Activated CD8-positive, alpha-beta memory T cell treated with anti-CD3 and anti-CD28 coated beads, Interleukin-2, amount 50 U/mL, for 1 hour (primary cell): ENCODE data around the gene DRICH1.
"Not testable (repeated sequence)": the region's sequence is repeated elsewhere in the genome, so short reads cannot be mapped to it uniquely, and the experiment has no call there.

Source experiments
- DNase-seq: peaks from one replicate; pipeline ENCODE4 v3.0.0-alpha.2; 2020; ENCODE audit errors: extremely low read depth

The DRICH1 gene

GRCh38 chr22:23598805-23599518, 33.2 kb downstream of the DRICH1 start:
- no peak for DNase-seq

- DNase-seq, result not testable (repeated sequence)
Observed at GRCh38 chr22:23597576-23598268, 34.4 kb downstream of the DRICH1 start.

- DNase-seq, result not testable (repeated sequence)
Observed at GRCh38 chr22:23595904-23596303, 36.2 kb downstream of the DRICH1 start.

GRCh38 chr22:23591846-23592245, 40.3 kb downstream of the DRICH1 start:
- DNase-seq, result no peak

GRCh38 chr22:23591201-23591791, 40.8 kb downstream of the DRICH1 start:
- DNase-seq, result no peak

GRCh38 chr22:23583836-23584235, 48.3 kb downstream of the DRICH1 start:
- DNase-seq, result no peak

- no peak for DNase-seq
Observed at GRCh38 chr22:23583153-23583552, 49.0 kb downstream of the DRICH1 start.

GRCh38 chr22:23581260-23581650, 50.9 kb downstream of the DRICH1 start:
- no peak for DNase-seq

- DNase-seq, result no peak
Observed at GRCh38 chr22:23580576-23581259, 51.4 kb downstream of the DRICH1 start.

- no peak for DNase-seq
Observed at GRCh38 chr22:23579870-23580575, 52.1 kb downstream of the DRICH1 start, which contains the start of gene IGLL1. Gene IGLL1 (minus strand): TSS chr22:23580290. CDS start chr22:23580190, 100 bp downstream.

GRCh38 chr22:23579280-23579679, 52.8 kb downstream of the DRICH1 start:
- DNase-seq, result no peak

- no peak for DNase-seq
Observed at GRCh38 chr22:23578306-23578705, 53.8 kb downstream of the DRICH1 start.

GRCh38 chr22:23576681-23577080, 55.4 kb downstream of the DRICH1 start:
- no peak for DNase-seq

- no peak for DNase-seq
Observed at GRCh38 chr22:23575601-23576000, 56.5 kb downstream of the DRICH1 start.

- no peak for DNase-seq
Observed at GRCh38 chr22:23574877-23575276, 57.2 kb downstream of the DRICH1 start.

- DNase-seq, result no peak
Observed at GRCh38 chr22:23574371-23574811, 57.7 kb downstream of the DRICH1 start.

GRCh38 chr22:23573701-23574235, 58.4 kb downstream of the DRICH1 start:
- not testable (repeated sequence) for DNase-seq

- DNase-seq, result not testable (repeated sequence)
Observed at GRCh38 chr22:23573106-23573505, 59.0 kb downstream of the DRICH1 start.

- no peak for DNase-seq
Observed at GRCh38 chr22:23571486-23571885, 60.6 kb downstream of the DRICH1 start.

GRCh38 chr22:23570681-23571080, 61.4 kb downstream of the DRICH1 start:
- DNase-seq, result no peak

GRCh38 chr22:23569716-23570115, 62.4 kb downstream of the DRICH1 start:
- no peak for DNase-seq
